Measurements from ENCODE around the gene DAPK1. TPM values are rescaled to one million over a fixed set of nuclear protein-coding genes. Genes with fewer than 3 reads are reported as not detected.

Gene DAPK1
- total RNA-seq, 4 donors from 2014 or later = 14.5 to 28.3 (median 20.7) TPM

- intact Hi-C loops (cut with DNase I; ENCODE audit: low total_unique reads) = no loop called here
- in situ Hi-C loops (cut with MboI; ENCODE audit: low pct_ligation_motif_present in 1 of 4, low pct_unique_long_range_greater_than_20kb in 1 of 4, low sequenced_read_pairs in 3 of 4) = no loop called here
Measured at GRCh38 chr9:87491523-87491922, 6.1 kb upstream of the DAPK1 start.

GRCh38 chr9:87492642-87493041 lies 5.0 kb upstream of the DAPK1 start:
- in situ Hi-C loops (cut with MboI; ENCODE audit: low pct_ligation_motif_present in 1 of 4, low pct_unique_long_range_greater_than_20kb in 1 of 4, low sequenced_read_pairs in 3 of 4) = no loop called here
- intact Hi-C loops (cut with DNase I; ENCODE audit: low total_unique reads) = no loop called here
- TF ChIP-seq CTCF (IDR thresholded peaks at IDR 0.05) (no peak), POLR2A (IDR thresholded peaks at IDR 0.05) (no peak), POLR2AphosphoS5 (IDR thresholded peaks at IDR 0.05) (no peak), EP300 (IDR thresholded peaks at IDR 0.05; ENCODE audit: low read depth) (no peak)
- no peak overlapping the region for H3K4me3 ChIP-seq
- no peaks in the 10 kb centered on the region for H3K36me3 ChIP-seq
- no peak overlapping the region for H3K27ac ChIP-seq
- WGBS, 2 donors (ENCODE audit: low coverage in 1 of 2) = 49 to 73% methylated on average over 3 of the region's 3 CpGs
- no peak for DNase-seq
- H3K9me3 ChIP-seq = no peaks in the 10 kb centered on the region
- peaks cover 2% of the 10 kb centered on the region for H3K27me3 ChIP-seq
- peaks cover 0 to 4% (median 0%) of the 10 kb centered on the region in 4 donors for H3K4me1 ChIP-seq

More at GRCh38 chr9:87491523-87491922, 6.1 kb upstream of the DAPK1 start:
- Histone ChIP-seq H3K36me3 (no peaks in the 10 kb centered on the region), H3K4me3 (no peak overlapping the region), H3K27me3 (no peaks in the 10 kb centered on the region), H3K9me3 (no peaks in the 10 kb centered on the region), H3K4me1 (no peaks in the 10 kb centered on the region), H3K27ac (no peak overlapping the region)
- no peak for DNase-seq
- TF ChIP-seq CTCF (IDR thresholded peaks at IDR 0.05) (no peak), POLR2AphosphoS5 (IDR thresholded peaks at IDR 0.05) (no peak), EP300 (IDR thresholded peaks at IDR 0.05; ENCODE audit: low read depth) (no peak), POLR2A (IDR thresholded peaks at IDR 0.05) (no peak)
- WGBS, 2 donors (ENCODE audit: low coverage in 1 of 2) = 52 to 100% methylated on average over 1 to 3 of the region's 3 CpGs

GRCh38 chr9:87494970-87495471 lies 2.6 kb upstream of the DAPK1 start:
- TF ChIP-seq CTCF (IDR thresholded peaks at IDR 0.05) = no peak
- TF ChIP-seq POLR2AphosphoS5 (IDR thresholded peaks at IDR 0.05) = no peak
- TF ChIP-seq POLR2A (IDR thresholded peaks at IDR 0.05) = no peak
- TF ChIP-seq EP300 (IDR thresholded peaks at IDR 0.05; ENCODE audit: low read depth) = no peak
- in situ Hi-C loops (cut with MboI; ENCODE audit: low pct_ligation_motif_present in 1 of 4, low pct_unique_long_range_greater_than_20kb in 1 of 4, low sequenced_read_pairs in 3 of 4) (no loop called here), intact Hi-C loops (cut with DNase I; ENCODE audit: low total_unique reads) (loop anchor here (2.0 kb wide), 1 partner anchor 164 kb away; no protein-coding TSS in a partner anchor)
- WGBS, 2 donors (ENCODE audit: low coverage in 1 of 2) = 13 to 17% methylated on average over 2 of the region's 2 CpGs
- peaks cover 15% of the 10 kb centered on the region for H3K27me3 ChIP-seq
- no peaks in the 10 kb centered on the region for H3K9me3 ChIP-seq
- H3K27ac ChIP-seq = no peak overlapping the region
- peak; percentile 29 for DNase-seq
- no peaks in the 10 kb centered on the region for H3K36me3 ChIP-seq
- H3K4me3 ChIP-seq = no peak overlapping the region
- H3K4me1 ChIP-seq = peaks cover 0 to 14% (median 6%) of the 10 kb centered on the region in 4 donors

GRCh38 chr9:87497080-87497603 lies 525 bp upstream of the DAPK1 start:
- H3K36me3 ChIP-seq = no peaks in the 10 kb centered on the region
- peak overlapping the region; percentile 81 to 86 (median 84) for H3K27ac ChIP-seq
- H3K4me3 ChIP-seq = peak overlapping the region; percentile 59 to 81 (median 78)
- in situ Hi-C loops (cut with MboI; ENCODE audit: low pct_ligation_motif_present in 1 of 4, low pct_unique_long_range_greater_than_20kb in 1 of 4, low sequenced_read_pairs in 3 of 4) = no loop called here
- 18 to 20% methylated on average over 5 to 15 of the region's 15 CpGs for WGBS, 2 donors (ENCODE audit: low coverage in 1 of 2)
- H3K9me3 ChIP-seq = no peaks in the 10 kb centered on the region
- H3K4me1 ChIP-seq = peaks cover 0 to 24% (median 15%) of the 10 kb centered on the region in 4 donors
- intact Hi-C loops (cut with DNase I; ENCODE audit: low total_unique reads) = no loop called here
- H3K27me3 ChIP-seq = peaks cover 15% of the 10 kb centered on the region
- TF ChIP-seq POLR2A (IDR thresholded peaks at IDR 0.05) = no peak
- TF ChIP-seq CTCF (IDR thresholded peaks at IDR 0.05) = no peak
- TF ChIP-seq EP300 (IDR thresholded peaks at IDR 0.05; ENCODE audit: low read depth) = no peak
- no peak for DNase-seq

Measured in transverse colon (tissue), 4 donors.